GM21737 (cell line): ENCODE data around the gene NPPB.

ENCODE experiments used
- ATAC-seq: cut with Tn5 transposase; IDR thresholded peaks from one replicate; pipeline ENCODE4 v1.9.1; 2021; ENCODE audit warnings: mild to moderate bottlenecking, moderate library complexity; ENCODE audit not compliant: unreplicated experiment

NPPB gene

GRCh38 chr1:11881749-11882441 lies 23.1 kb upstream of the NPPB start:
- ATAC-seq, result no peak

GRCh38 chr1:11880911-11881748 lies 22.4 kb upstream of the NPPB start:
- no peak for ATAC-seq

- ATAC-seq, result no peak
Measured at GRCh38 chr1:11880181-11880575, 21.4 kb upstream of the NPPB start.

GRCh38 chr1:11879311-11880180 lies 20.8 kb upstream of the NPPB start:
- ATAC-seq, result no peak

- no peak for ATAC-seq
Measured at GRCh38 chr1:11878891-11879190, 20.1 kb upstream of the NPPB start.

- ATAC-seq, result no peak
Measured at GRCh38 chr1:11878081-11878890, 19.5 kb upstream of the NPPB start.

GRCh38 chr1:11877074-11877473 lies 18.3 kb upstream of the NPPB start:
- no peak for ATAC-seq

GRCh38 chr1:11875094-11875493 lies 16.3 kb upstream of the NPPB start:
- no peak for ATAC-seq

- no peak for ATAC-seq
Measured at GRCh38 chr1:11874624-11875023, 15.9 kb upstream of the NPPB start.

GRCh38 chr1:11874258-11874562 lies 15.5 kb upstream of the NPPB start:
- no peak for ATAC-seq

GRCh38 chr1:11873395-11874257 lies 14.9 kb upstream of the NPPB start:
- no peak for ATAC-seq

- no peak for ATAC-seq
Measured at GRCh38 chr1:11872545-11872944, 13.8 kb upstream of the NPPB start.

GRCh38 chr1:11869650-11870207 lies 11.0 kb upstream of the NPPB start:
- ATAC-seq, result no peak

GRCh38 chr1:11869104-11869503 lies 10.4 kb upstream of the NPPB start:
- ATAC-seq, result no peak

GRCh38 chr1:11868331-11868980 lies 9.7 kb upstream of the NPPB start:
- no peak for ATAC-seq

GRCh38 chr1:11862890-11863289 lies 4.1 kb upstream of the NPPB start:
- ATAC-seq, result no peak

GRCh38 chr1:11860587-11860986 lies 1.8 kb upstream of the NPPB start:
- ATAC-seq, result no peak

- no peak for ATAC-seq
Measured at GRCh38 chr1:11860083-11860482, 1.3 kb upstream of the NPPB start.
